Measurements from ENCODE around the gene ANXA7. TPM values are rescaled to one million over a fixed set of nuclear protein-coding genes. Genes with fewer than 3 reads are reported as not detected.

The ANXA7 gene
- total RNA-seq, 1 experiment from 2014 or later = 67.8 TPM

DNA sequence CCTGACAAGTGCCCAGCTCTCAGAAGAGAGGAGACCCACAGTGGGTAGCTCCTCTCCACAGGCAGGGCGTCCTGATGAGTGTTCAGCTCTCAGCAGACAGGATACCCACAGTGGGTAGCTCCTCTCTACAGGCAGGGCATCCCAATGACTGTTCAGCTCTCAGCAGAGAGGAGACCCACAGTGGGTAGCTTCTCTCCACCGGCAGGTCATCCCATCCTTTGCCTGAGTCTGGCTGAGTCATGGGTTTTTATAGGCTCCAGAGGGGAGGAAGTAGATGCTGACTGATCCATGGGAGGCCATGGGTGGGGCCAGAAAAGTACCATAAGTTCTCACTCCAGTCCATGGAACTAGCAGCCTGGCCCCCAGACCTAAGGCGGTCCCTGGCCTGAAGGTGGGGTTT, 73.7 kb downstream of the ANXA7 start:
- no peak for DNase-seq (ENCODE audit: low spot score)
- ChIA-PET POLR2A (no interaction called here), CTCF (interaction anchor here (1.6 kb wide), 1 partner anchor 58 kb away, joined by 4 read pairs; no protein-coding TSS in a partner anchor)
- H3K27ac Mint-ChIP-seq = no peak overlapping the region
- H3K36me3 Mint-ChIP-seq = no peaks in the 10 kb centered on the region
- no peak for ATAC-seq
- no peaks in the 10 kb centered on the region for H3K9me3 Mint-ChIP-seq
- 0 out of 2 replicates have a peak, but pooled peaks cover 2% of the 10 kb centered on the region for H3K4me1 Mint-ChIP-seq
- no peak overlapping the region for H3K4me3 Mint-ChIP-seq
- no peak for TF ChIP-seq ZNF671 (CRISPR knock-in tag; IDR thresholded peaks at IDR 0.05)
- no peak for TF ChIP-seq SOX15 (CRISPR knock-in tag; IDR thresholded peaks at IDR 0.05)
- TF ChIP-seq, protein P1, sequence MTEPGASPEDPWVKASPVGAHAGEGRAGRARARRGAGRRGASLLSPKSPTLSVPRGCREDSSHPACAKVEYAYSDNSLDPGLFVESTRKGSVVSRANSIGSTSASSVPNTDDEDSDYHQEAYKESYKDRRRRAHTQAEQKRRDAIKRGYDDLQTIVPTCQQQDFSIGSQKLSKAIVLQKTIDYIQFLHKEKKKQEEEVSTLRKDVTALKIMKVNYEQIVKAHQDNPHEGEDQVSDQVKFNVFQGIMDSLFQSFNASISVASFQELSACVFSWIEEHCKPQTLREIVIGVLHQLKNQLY (CRISPR knock-in tag; IDR thresholded peaks at IDR 0.05) = no peak
- TF ChIP-seq, protein P2, sequence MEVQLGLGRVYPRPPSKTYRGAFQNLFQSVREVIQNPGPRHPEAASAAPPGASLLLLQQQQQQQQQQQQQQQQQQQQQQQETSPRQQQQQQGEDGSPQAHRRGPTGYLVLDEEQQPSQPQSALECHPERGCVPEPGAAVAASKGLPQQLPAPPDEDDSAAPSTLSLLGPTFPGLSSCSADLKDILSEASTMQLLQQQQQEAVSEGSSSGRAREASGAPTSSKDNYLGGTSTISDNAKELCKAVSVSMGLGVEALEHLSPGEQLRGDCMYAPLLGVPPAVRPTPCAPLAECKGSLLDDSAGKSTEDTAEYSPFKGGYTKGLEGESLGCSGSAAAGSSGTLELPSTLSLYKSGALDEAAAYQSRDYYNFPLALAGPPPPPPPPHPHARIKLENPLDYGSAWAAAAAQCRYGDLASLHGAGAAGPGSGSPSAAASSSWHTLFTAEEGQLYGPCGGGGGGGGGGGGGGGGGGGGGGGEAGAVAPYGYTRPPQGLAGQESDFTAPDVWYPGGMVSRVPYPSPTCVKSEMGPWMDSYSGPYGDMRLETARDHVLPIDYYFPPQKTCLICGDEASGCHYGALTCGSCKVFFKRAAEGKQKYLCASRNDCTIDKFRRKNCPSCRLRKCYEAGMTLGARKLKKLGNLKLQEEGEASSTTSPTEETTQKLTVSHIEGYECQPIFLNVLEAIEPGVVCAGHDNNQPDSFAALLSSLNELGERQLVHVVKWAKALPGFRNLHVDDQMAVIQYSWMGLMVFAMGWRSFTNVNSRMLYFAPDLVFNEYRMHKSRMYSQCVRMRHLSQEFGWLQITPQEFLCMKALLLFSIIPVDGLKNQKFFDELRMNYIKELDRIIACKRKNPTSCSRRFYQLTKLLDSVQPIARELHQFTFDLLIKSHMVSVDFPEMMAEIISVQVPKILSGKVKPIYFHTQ (CRISPR knock-in tag; IDR thresholded peaks at IDR 0.05) = no peak
- TF ChIP-seq, protein P3, sequence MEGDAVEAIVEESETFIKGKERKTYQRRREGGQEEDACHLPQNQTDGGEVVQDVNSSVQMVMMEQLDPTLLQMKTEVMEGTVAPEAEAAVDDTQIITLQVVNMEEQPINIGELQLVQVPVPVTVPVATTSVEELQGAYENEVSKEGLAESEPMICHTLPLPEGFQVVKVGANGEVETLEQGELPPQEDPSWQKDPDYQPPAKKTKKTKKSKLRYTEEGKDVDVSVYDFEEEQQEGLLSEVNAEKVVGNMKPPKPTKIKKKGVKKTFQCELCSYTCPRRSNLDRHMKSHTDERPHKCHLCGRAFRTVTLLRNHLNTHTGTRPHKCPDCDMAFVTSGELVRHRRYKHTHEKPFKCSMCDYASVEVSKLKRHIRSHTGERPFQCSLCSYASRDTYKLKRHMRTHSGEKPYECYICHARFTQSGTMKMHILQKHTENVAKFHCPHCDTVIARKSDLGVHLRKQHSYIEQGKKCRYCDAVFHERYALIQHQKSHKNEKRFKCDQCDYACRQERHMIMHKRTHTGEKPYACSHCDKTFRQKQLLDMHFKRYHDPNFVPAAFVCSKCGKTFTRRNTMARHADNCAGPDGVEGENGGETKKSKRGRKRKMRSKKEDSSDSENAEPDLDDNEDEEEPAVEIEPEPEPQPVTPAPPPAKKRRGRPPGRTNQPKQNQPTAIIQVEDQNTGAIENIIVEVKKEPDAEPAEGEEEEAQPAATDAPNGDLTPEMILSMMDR (IDR thresholded peaks at IDR 0.05) = no peak
- no peak for TF ChIP-seq MXD4 (CRISPR knock-in tag; IDR thresholded peaks at IDR 0.05; ENCODE audit: borderline replicate concordance)
- TF ChIP-seq HMGA2 (CRISPR knock-in tag; IDR thresholded peaks at IDR 0.05) = no peak
- TF ChIP-seq ZNF416 (CRISPR knock-in tag; IDR thresholded peaks at IDR 0.05) = no peak
- TF ChIP-seq, protein P4, sequence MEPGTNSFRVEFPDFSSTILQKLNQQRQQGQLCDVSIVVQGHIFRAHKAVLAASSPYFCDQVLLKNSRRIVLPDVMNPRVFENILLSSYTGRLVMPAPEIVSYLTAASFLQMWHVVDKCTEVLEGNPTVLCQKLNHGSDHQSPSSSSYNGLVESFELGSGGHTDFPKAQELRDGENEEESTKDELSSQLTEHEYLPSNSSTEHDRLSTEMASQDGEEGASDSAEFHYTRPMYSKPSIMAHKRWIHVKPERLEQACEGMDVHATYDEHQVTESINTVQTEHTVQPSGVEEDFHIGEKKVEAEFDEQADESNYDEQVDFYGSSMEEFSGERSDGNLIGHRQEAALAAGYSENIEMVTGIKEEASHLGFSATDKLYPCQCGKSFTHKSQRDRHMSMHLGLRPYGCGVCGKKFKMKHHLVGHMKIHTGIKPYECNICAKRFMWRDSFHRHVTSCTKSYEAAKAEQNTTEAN (CRISPR knock-in tag; IDR thresholded peaks at IDR 0.05) = no peak
- TF ChIP-seq TEAD1 (CRISPR knock-in tag; IDR thresholded peaks at IDR 0.05) = no peak
- TF ChIP-seq KAT7 (CRISPR knock-in tag; IDR thresholded peaks at IDR 0.05; ENCODE audit: borderline replicate concordance) = no peak
- TF ChIP-seq, protein P5, sequence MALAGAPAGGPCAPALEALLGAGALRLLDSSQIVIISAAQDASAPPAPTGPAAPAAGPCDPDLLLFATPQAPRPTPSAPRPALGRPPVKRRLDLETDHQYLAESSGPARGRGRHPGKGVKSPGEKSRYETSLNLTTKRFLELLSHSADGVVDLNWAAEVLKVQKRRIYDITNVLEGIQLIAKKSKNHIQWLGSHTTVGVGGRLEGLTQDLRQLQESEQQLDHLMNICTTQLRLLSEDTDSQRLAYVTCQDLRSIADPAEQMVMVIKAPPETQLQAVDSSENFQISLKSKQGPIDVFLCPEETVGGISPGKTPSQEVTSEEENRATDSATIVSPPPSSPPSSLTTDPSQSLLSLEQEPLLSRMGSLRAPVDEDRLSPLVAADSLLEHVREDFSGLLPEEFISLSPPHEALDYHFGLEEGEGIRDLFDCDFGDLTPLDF (CRISPR knock-in tag; IDR thresholded peaks at IDR 0.05) = no peak
- TF ChIP-seq CBFB (CRISPR knock-in tag; IDR thresholded peaks at IDR 0.05; ENCODE audit: low read depth) = no peak
- TF ChIP-seq FOXP1 (CRISPR knock-in tag; IDR thresholded peaks at IDR 0.05; ENCODE audit: borderline replicate concordance) = no peak
- TF ChIP-seq, protein P6, sequence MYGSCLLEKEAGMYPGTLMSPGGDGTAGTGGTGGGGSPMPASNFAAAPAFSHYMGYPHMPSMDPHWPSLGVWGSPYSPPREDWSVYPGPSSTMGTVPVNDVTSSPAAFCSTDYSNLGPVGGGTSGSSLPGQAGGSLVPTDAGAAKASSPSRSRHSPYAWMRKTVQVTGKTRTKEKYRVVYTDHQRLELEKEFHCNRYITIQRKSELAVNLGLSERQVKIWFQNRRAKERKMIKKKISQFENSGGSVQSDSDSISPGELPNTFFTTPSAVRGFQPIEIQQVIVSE (CRISPR knock-in tag; IDR thresholded peaks at IDR 0.05; ENCODE audit: borderline replicate concordance) = no peak
- TF ChIP-seq, protein P7, sequence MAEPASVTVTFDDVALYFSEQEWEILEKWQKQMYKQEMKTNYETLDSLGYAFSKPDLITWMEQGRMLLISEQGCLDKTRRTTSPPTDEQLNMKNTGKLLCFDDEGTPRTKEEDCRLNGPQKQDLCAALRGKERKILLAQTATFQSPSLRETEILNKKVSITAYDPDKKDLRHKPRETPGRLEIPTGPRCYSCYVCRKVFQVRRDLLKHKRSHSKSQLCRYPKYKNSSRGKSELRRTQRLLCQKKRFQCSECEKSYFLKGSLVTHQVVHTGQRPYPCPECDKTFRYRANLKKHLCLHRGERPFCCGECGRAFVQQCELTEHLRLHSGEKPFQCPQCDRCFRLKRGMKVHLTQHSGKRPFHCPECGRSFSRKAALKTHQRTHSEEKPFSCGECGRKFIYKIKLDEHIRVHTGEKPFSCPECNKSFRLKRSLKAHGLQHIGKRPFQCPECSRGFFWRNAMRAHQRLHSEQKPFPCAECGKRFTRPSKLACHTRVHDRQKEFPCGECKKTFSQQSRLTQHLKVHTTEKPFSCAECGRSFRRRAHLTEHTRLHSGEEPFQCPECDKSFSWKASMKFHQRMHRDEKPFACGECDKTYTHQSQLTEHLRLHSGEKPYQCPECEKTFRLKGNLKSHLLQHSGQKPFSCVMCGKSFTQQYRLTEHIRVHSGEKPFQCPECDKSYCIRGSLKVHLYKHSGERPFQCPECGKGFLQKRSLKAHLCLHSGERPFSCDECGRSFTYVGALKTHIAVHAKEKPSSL (CRISPR knock-in tag; conservative IDR thresholded peaks at IDR 0.05) = no peak
- TF ChIP-seq, protein P8, sequence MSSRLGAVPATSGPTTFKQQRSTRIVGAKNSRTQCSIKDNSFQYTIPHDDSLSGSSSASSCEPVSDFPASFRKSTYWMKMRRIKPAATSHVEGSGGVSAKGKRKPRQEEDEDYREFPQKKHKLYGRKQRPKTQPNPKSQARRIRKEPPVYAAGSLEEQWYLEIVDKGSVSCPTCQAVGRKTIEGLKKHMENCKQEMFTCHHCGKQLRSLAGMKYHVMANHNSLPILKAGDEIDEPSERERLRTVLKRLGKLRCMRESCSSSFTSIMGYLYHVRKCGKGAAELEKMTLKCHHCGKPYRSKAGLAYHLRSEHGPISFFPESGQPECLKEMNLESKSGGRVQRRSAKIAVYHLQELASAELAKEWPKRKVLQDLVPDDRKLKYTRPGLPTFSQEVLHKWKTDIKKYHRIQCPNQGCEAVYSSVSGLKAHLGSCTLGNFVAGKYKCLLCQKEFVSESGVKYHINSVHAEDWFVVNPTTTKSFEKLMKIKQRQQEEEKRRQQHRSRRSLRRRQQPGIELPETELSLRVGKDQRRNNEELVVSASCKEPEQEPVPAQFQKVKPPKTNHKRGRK (CRISPR knock-in tag; IDR thresholded peaks at IDR 0.05; ENCODE audit: borderline replicate concordance) = no peak
- TF ChIP-seq NR2C2 (CRISPR knock-in tag; IDR thresholded peaks at IDR 0.05) = no peak
- TF ChIP-seq, protein P9, sequence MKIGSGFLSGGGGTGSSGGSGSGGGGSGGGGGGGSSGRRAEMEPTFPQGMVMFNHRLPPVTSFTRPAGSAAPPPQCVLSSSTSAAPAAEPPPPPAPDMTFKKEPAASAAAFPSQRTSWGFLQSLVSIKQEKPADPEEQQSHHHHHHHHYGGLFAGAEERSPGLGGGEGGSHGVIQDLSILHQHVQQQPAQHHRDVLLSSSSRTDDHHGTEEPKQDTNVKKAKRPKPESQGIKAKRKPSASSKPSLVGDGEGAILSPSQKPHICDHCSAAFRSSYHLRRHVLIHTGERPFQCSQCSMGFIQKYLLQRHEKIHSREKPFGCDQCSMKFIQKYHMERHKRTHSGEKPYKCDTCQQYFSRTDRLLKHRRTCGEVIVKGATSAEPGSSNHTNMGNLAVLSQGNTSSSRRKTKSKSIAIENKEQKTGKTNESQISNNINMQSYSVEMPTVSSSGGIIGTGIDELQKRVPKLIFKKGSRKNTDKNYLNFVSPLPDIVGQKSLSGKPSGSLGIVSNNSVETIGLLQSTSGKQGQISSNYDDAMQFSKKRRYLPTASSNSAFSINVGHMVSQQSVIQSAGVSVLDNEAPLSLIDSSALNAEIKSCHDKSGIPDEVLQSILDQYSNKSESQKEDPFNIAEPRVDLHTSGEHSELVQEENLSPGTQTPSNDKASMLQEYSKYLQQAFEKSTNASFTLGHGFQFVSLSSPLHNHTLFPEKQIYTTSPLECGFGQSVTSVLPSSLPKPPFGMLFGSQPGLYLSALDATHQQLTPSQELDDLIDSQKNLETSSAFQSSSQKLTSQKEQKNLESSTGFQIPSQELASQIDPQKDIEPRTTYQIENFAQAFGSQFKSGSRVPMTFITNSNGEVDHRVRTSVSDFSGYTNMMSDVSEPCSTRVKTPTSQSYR (CRISPR knock-in tag; IDR thresholded peaks at IDR 0.05) = no peak
- H3K27me3 Mint-ChIP-seq (ENCODE audit: low read depth) = no peaks in the 10 kb centered on the region

Data from WTC11 (cell line).